Stimulated activated CD4-positive, alpha-beta T cell treated with anti-CD3 and anti-CD28 coated beads, Interleukin-15, amount 100 ng/mL, for 1 hour (primary cell): ENCODE results near the gene PMM1.

ENCODE experiments used
- DNase-seq, 2 donors: peaks; one replicate each; pipeline ENCODE4 v3.0.0-alpha.2; 2020; ENCODE audit warnings: low read depth in 1 of 2, low spot score in 1 of 2

Gene PMM1

DNA sequence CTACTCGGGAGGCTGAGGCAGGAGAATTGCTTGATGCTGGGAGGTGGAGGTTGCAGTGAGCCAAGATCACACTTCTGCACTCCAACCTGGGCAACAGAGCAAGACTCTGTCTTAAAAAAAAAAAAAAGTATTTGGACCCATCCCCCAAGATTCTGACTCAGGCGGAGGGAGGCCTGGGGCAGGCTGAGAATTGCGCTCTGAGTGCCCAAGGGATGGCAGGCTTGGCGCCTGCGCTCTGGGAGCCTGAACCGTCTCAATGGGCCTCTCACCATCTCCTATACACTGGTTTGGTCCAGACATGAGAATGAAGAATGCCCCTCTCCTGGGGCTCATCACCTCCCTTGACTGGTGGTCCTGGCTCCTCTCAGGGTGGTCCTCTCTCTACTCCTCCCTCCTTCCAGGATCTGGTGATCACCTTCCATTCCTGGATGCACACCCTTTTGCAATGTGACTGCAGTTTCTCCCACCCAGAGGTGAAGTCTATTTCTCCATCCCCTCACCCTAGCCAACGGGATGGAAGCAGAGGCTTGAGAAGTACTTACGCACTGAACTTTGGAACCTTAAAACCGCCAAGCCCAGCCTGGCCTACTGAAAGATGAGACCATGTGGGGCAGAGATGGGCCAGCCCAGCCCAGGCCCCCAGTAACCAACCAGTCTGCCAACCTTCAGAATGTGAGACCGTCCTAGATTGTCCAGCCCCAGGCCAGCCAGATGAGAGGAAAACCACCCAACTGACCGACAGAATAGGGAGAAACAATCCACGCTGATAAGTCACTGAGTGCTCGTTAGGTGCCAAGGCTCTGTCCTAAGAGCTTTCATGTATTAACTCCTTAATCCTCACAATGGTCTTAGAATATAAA lies 50.3 kb downstream of the PMM1 start:
- DNase-seq: no peak

GRCh38 chr22:41538583-41538982 lies 51.1 kb downstream of the PMM1 start:
- DNase-seq: no peak

- no peak for DNase-seq
Observed at GRCh38 chr22:41537203-41537602, 52.4 kb downstream of the PMM1 start.

DNA sequence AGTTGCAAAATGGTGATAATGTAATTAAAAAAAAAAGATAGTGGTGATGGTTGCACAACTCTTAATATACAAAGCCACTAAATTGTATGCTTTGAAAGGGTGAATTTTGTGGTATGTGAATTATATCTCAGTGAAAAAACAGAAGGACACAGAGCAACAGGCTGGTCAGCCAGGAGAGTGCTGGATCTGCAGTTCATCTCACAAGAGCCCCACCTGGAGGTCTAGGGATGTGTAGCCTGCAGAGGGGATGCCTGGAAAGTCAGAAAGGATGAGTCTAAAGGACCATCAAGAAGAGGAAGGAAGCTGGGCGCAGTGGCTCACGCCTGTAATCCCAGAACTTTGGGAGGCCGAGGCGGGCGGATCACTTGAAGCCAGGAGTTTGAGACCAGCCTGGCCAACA lies 54.4 kb downstream of the PMM1 start:
- no peak for DNase-seq

GRCh38 chr22:41534219-41534618 lies 55.4 kb downstream of the PMM1 start:
- DNase-seq: no peak

DNA sequence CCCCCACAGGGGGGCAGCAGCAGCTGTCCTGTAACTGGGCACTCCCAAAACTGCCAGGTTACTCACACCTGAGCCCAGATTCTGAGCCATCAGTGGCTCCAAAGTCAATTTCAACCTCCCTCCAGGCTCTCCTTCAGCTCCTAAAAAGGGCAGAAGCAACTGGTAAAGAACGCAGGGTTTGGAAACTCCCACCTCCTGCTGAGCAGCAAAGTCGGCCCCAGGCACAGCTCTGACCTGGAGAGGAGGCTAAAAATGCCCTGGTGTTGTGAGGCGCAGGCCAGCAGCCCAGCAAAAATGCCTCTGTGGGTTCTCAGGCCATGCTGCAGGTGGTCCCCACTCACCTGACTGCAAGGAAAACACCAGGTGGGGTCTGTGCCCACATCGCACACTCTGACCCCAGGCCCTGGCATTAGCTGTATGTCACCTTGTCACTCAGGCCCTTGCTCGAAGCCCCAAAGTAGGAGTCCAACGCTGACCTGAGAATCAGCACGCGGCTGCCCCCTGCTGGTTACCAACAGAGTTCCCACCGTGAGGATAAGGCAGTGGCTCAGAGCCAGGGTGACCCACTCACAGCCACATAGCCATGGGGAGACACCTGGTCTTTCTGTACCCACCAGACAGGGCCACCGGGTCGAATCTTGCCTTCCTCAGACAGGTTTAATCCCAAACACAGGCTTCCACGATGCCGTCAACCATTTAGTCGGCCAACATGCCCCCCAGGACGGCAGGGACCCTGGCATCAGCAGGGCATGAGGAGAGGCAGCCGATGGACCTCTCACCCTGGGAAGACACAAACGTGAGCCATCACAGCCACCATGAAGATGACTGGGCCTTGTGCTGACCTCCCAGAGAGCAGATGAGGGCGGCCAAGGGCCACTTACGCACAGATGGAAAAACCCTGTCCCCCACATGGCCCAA lies 56.5 kb downstream of the PMM1 start:
- peak; percentile 28 to 50 for DNase-seq

- no peak for DNase-seq
Observed at GRCh38 chr22:41531715-41532477, 57.7 kb downstream of the PMM1 start.

- no peak for DNase-seq
Observed at GRCh38 chr22:41530890-41531714, 58.5 kb downstream of the PMM1 start.

GRCh38 chr22:41528938-41529561 lies 60.6 kb downstream of the PMM1 start:
- no peak for DNase-seq

DNA sequence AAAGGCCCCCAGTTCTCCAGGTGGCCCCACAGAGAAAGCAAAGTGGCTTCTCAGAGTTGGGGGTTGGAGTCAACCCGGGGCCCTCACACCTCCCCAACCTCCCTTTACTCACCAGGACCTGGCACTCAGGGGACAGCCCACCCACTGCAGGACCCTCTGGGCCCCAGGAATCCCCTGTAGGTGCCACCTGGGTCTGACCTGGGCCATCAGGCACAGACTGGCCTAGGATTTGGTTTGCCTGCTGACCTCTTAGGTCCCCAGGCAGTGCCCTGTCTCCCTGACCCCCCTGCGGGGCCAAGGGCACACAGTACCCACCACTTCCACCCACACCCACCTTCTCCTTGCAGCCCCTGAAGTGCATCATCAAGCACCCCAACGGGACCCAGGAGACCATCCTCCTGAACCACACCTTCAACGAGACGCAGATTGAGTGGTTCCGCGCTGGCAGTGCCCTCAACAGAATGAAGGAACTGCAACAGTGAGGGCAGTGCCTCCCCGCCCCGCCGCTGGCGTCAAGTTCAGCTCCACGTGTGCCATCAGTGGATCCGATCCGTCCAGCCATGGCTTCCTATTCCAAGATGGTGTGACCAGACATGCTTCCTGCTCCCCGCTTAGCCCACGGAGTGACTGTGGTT lies 61.4 kb downstream of the PMM1 start:
- DNase-seq: no peak
